Activated naive CD8-positive, alpha-beta T cell treated with anti-CD3 and anti-CD28 coated beads, Interleukin-2, amount 50 U/mL, for 16 hours (primary cell): ENCODE data around the gene METTL23.

Experiments used
- DNase-seq: peaks from one replicate; pipeline ENCODE4 v3.0.0-alpha.2; 2020; ENCODE audit warnings: low read depth, low spot score

Gene METTL23

DNA sequence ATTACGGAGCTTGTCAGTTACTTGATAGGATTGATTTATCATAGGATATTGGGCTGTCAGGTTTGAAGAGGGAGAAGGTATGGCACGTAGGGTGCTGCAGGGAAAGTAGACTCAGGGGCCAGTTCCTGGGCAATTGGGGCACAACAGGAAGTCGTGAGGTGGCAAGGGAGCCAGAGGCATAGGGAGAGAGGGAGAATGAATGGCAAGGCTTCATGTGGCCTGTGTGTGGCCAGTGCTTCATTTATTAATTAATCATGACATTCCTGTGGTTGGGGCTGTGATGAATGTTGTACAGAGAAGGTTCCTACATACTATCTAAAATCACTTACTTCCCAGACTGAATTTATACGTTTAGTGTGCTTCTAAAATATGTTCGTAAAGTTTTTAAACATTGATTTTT lies 30.6 kb downstream of the METTL23 start:
- DNase-seq = no peak

DNA sequence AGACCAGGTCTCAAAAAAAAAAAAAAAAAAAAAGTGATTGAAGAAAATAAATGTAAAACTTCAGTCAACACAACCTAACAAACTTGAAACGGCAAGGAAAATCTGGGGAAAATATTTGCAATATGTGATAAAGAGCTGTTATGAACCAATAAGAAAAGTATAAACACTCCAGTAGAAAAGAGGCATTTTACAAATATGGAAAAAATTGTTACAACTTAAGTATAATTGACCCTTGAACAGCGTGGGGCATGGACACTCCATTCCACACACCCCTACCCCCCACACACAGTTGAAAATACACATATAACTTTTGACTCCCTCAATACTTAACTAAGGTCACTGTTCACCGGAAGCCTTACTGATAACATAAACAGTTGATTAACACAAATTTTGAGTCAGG lies 31.9 kb downstream of the METTL23 start:
- DNase-seq = no peak

DNA sequence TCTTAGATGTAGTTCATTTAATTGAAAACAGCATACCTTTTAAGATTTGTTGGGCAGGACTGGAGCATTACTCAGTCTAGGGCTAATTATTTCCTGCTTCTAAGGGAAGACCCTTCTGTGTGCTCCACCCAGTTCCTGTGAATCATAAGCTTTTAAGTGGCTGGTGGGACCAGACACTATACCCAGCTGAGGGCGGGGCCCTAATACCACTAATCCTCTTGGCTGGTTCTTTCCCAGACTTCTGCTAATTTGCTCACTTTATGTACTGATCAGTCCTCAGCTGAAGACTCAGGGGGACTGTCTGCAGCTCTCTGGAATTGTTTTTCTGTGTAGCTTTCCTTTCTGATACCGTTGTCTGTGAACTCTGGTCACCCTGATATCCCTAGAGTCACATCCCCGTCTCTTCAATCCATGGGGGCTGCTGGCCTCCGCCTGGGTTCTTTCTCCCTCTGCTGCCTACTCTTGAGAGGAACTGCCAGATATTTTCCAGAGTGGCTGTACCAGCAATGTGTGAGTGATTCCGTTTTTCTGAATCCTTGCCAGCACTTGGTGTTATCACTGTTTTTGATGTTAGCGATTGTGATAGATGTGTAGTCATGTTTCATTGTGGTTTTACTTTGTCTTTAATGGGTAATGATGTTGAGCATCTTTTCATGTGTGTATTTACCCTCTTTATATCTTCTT lies 46.3 kb downstream of the METTL23 start:
- DNase-seq = peak; percentile 5

DNA sequence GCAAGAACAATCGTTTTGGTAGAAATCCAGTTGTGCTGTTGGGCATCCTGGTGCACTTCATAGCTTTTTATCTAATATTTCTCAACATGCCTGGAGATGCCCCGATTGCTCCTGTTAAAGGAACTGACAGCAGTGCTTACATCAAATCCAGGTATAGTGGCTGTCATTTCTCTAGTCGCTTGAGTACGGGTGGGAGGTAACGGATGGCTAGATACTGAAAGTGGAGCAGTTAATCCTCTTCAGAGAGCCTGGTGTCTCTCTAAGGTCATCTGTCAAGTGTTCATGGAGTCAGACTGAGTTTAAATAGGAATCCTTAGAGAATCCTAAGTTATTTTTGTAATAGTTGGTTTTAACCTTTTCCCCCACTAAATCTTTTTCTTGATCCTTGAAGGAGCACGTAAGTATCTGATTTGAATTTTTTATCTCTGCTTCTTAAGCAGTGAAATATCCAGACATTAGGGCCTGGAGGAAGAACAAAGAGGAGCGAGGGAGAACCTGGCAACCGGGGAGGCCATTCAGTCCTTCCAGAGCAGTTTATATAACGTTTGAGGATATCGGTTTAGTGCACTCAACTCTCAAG lies 48.5 kb downstream of the METTL23 start:
- no peak for DNase-seq

DNA sequence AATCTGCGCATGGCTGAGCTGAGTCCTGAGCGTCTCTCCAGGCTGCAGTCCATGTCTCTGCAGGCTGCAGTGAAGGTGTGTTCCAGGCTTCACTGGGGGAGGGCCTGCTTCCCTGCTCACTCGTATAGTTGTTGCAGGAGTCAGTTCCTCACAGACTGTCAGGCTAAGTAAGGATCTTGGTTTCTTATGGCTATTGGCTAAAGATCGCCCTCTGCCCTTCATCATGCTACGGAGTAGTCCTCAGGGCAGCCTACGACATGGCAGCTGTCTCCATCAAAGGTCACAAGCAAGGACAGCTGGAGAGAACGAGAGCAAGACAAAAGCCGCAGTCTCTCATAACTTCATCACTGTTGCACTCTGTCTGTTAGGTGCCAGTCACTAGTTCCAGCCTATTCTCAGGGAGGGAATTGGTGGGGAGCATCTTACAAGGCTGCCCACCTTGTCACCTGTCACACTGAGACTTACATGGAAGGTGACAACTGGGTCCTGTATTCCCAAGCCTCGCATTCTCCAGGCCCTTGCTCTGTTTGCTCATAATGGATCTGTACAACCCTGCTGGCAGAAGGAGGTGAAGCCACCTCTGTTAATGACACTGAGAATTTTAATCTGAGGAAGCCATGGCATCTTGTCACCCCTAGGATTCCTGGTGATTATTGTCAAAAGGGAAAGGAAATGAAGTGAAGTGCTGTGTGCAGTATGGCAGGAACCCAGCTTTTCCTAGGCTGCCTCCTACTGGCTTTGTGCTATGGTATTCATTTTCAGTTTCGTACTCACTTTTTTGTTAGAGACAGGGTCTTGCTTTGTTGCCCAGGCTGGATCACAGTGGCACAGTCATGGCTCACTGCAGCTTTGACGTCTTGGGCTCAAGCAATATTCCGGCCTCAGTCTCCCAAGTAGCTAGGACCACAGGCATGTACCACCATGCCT lies 54.7 kb downstream of the METTL23 start:
- no peak for DNase-seq

DNA sequence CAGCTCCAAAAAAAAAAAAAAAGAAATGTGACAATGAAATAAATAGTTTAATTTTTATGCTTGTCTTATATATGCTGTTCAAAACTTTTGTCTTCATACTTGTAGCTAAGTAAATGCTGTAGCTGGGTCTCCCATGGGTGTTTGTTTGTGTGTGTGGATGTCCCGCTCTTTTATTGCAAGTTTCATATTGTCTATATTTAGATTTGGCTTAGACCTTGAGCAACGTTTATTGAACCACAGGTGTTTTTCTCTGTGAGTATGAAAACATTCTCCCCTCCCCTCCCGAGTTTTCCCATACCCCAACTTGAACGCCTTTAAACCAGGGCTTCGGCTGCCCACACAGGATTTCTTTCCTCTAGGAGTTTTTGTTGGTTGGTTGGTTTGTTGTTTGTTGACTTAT lies 56.5 kb downstream of the METTL23 start:
- DNase-seq = no peak
